ENCODE data around the gene UPK3B. TPM values are rescaled to one million over a fixed set of nuclear protein-coding genes. Genes with fewer than 3 reads are reported as not detected.

Gene UPK3B
- total RNA-seq, 1 donor from 2014 or later, result 0.64 TPM

GRCh38 chr7:76512941-76513816, 2.8 kb downstream of the UPK3B start:
- Histone ChIP-seq H3K4me2 (ENCODE audit: low read length) (no peak overlapping the region), H2AFZ (ENCODE audit: low read depth, low read length) (no peak overlapping the region), H3K27me3 (ENCODE audit: insufficient read depth, low read length) (no peaks in the 10 kb centered on the region), H3K4me3 (ENCODE audit: insufficient read depth, low read depth, low read length) (no peak overlapping the region), H3K9me3 (ENCODE audit: insufficient read depth, low read depth, low read length) (no peaks in the 10 kb centered on the region), H3K9ac (ENCODE audit: low read length) (no peak overlapping the region), H3K36me3 (ENCODE audit: insufficient read depth, low read length) (no peaks in the 10 kb centered on the region), H3K4me1 (ENCODE audit: insufficient read depth, low read length) (peaks cover 5% of the 10 kb centered on the region), H3K27ac (ENCODE audit: low read depth, low read length) (no peak overlapping the region), H3K79me2 (ENCODE audit: insufficient read depth, low read length) (no peaks in the 10 kb centered on the region), H4K20me1 (ENCODE audit: insufficient read depth, low read length) (no peaks in the 10 kb centered on the region)
- Mint-ChIP-seq H3K36me3 (ENCODE audit: low read depth, unreplicated experiment) (no peaks in the 10 kb centered on the region), H3K27ac (ENCODE audit: unreplicated experiment) (no peak overlapping the region), H3K4me1 (ENCODE audit: low read depth, unreplicated experiment) (peaks cover 5% of the 10 kb centered on the region), H3K4me3 (ENCODE audit: unreplicated experiment) (no peak overlapping the region), H3K9me3 (ENCODE audit: unreplicated experiment) (peaks cover 1% of the 10 kb centered on the region), H3K27me3 (ENCODE audit: low read depth, unreplicated experiment) (no peaks in the 10 kb centered on the region)
- DNase-seq (ENCODE audit: low read depth) (no peak), FAIRE-seq (no peak)
- TF ChIP-seq EZH2 (IDR thresholded peaks at IDR 0.05; ENCODE audit: insufficient read depth, low read length) (no peak), CTCF (IDR thresholded peaks at IDR 0.05; ENCODE audit: insufficient read depth, low read depth, low read length) (no peak)

DNA sequence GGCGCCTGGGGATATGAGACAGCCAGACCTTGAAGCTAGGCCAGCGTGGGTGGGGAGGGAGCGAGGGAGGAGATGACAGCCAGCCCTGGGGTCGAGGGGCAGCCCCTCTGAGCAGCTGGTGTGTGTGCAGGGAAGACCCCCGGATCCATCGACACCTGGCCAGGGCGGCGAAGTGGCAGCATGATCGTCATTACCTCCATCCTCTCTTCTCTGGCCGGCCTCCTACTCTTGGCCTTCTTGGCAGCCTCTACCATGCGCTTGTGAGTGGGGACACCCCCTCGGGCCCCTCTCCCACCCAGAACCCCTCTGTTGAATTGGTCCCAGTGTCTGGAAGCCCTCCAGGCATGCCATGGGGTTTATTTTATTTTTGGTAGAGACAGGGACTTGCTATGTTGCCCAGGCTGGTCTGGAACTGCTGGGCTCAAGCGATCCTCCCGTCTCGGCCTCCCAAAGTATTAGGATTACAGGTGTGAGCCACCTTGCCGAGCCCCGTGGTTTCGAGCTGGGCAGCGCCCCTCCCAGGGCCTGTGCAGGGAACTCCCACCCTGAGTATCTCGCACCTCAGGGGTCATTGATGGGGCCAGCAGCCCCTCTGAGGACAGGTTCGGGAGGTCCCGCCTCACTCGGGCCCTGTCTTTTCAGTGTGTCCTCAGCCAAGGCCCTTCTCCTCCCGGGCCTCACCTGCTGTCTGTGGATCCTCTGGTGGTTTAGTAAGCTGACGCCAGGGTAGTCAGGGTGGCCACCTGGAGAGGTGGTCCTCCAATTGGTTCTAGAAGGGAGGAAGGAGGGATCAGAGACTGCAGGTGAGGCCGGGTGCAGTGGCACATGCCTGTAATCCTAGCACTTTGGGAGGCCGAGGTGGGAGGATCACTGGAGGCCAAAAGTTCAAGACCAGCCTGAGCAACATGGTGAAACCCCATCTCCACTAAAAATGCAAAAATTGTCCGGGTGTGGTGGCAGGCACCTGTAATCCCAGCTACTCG, 3.8 kb downstream of the UPK3B start:
- Histone ChIP-seq H3K9ac (ENCODE audit: low read length) (no peak overlapping the region), H3K79me2 (ENCODE audit: insufficient read depth, low read length) (no peaks in the 10 kb centered on the region), H2AFZ (ENCODE audit: low read depth, low read length) (no peak overlapping the region), H4K20me1 (ENCODE audit: insufficient read depth, low read length) (no peaks in the 10 kb centered on the region), H3K4me3 (ENCODE audit: insufficient read depth, low read depth, low read length) (no peak overlapping the region), H3K9me3 (ENCODE audit: insufficient read depth, low read depth, low read length) (no peaks in the 10 kb centered on the region), H3K36me3 (ENCODE audit: insufficient read depth, low read length) (no peaks in the 10 kb centered on the region), H3K27me3 (ENCODE audit: insufficient read depth, low read length) (no peaks in the 10 kb centered on the region), H3K4me2 (ENCODE audit: low read length) (no peak overlapping the region), H3K27ac (ENCODE audit: low read depth, low read length) (no peak overlapping the region), H3K4me1 (ENCODE audit: insufficient read depth, low read length) (peaks cover 5% of the 10 kb centered on the region)
- no peaks in the 10 kb centered on the region for H3K36me3 Mint-ChIP-seq (ENCODE audit: low read depth, unreplicated experiment)
- TF ChIP-seq CTCF (IDR thresholded peaks at IDR 0.05; ENCODE audit: insufficient read depth, low read depth, low read length) (no peak), EZH2 (IDR thresholded peaks at IDR 0.05; ENCODE audit: insufficient read depth, low read length) (no peak)
- no peak overlapping the region for H3K4me3 Mint-ChIP-seq (ENCODE audit: unreplicated experiment)
- H3K27ac Mint-ChIP-seq (ENCODE audit: unreplicated experiment), result no peak overlapping the region
- FAIRE-seq, result no peak
- no peaks in the 10 kb centered on the region for H3K27me3 Mint-ChIP-seq (ENCODE audit: low read depth, unreplicated experiment)
- no peak for DNase-seq (ENCODE audit: low read depth)
- H3K9me3 Mint-ChIP-seq (ENCODE audit: unreplicated experiment), result peaks cover 1% of the 10 kb centered on the region
- peaks cover 5% of the 10 kb centered on the region for H3K4me1 Mint-ChIP-seq (ENCODE audit: low read depth, unreplicated experiment)

All from astrocyte (in vitro differentiated cells and primary cell).